HTERT RPE-1 (cell line): ENCODE results near the gene CRY2.
"Not testable (repeated sequence)": the region's sequence is repeated elsewhere in the genome, so short reads cannot be mapped to it uniquely, and the experiment has no call there.

Source experiments
- in situ Hi-C: fragments of 300-500 bp; cut with MboI; formaldehyde crosslinking; loops from 4 replicates; pipeline ENCODE4 v1.14.3; 2020; ENCODE audit warnings: low sequenced_read_pairs

CRY2 gene

DNA sequence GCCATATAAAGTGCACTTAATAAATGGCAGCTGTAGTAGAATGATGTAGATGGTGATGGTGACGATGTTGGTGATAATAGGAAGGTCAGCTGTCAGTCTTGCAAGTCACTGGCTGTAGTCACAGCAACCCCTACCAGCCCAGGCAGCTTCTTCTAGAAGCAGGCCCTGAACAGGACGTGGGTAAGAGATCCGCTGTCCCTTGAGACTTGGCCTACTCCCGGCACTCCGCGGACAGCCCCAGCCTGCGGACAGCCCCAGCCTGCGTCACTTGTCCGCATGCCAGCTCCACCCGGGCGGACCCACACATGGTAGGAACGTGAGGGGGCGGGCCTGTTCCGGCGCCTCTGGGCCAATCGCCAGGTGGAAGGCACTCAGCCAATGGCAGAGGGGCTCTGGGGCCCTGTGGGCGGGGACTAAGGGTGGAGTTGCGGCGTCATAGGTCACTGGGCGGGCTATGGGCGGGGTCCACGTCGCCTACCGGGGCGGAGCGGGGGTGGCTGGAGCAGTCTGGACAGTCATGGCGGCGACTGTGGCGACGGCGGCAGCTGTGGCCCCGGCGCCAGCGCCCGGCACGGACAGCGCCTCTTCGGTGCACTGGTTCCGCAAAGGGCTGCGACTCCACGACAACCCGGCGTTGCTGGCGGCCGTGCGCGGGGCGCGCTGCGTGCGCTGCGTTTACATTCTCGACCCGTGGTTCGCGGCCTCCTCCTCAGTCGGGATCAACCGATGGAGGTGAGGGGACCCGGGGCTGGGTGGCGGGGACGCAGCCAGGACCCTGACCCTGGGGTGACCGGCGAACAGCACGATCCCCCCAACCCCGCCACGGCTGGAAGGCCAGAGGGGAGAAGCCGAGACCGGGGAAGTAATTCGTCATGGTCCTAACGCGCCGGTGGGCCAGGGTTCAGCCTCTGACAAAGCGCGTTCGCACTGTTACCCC, at the start of gene CRY2:
CRY2 (plus strand) TSS at position 502 of the 937 bp plus-strand sequence; CDS start at position 518, 16 bp downstream.
- in situ Hi-C loops: no loop called here

DNA sequence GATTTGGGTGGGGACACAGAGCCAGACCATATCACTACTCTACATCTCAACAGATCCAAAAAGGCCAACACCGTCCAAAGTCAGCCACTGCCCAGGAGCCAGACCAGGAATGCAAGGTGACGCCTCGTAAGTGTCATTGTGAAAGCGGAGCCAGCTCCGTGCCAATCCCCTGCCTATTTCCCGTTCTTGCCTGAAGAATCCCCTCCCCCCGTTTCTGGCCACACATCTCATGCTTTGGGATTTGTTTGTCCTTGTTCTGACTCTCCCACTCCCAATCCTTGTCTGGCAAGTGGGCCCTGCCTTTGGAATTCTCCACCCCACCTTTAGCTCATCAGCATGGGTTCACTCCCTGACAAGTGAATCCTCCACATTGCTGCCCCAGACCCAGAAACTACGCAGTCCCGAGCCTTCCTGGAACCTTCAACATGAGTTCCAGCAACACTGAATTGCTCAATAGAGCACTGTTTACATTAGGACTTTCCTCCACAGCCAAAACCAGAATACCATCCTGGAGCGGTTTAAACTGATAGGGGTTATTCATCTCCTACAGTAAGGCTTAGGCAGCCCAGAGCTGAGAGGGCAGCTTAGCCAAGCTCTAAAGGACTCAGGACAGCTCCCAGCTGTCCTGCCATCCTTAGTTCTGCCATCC, 48.4 kb upstream of the CRY2 start:
- in situ Hi-C loops: no loop called here

DNA sequence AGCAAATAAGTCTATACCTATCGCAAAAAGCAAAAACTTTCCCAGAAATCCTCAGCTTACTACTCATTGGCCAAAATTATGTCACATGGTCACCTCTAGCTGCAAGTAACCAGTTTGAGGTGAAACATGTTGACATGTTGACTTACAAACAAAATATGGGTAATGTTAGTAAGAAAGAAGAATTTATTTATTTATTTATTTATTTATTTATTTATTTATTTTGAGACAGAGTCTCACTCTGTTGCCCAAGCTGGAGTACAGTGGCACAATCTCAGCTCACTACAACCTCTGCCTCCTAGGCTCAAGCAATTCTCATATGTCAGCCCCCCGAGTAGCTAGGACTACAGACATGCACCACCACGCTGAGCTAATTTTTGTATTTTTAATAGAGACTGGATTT, 47.7 kb upstream of the CRY2 start:
- in situ Hi-C loops: no loop called here

DNA sequence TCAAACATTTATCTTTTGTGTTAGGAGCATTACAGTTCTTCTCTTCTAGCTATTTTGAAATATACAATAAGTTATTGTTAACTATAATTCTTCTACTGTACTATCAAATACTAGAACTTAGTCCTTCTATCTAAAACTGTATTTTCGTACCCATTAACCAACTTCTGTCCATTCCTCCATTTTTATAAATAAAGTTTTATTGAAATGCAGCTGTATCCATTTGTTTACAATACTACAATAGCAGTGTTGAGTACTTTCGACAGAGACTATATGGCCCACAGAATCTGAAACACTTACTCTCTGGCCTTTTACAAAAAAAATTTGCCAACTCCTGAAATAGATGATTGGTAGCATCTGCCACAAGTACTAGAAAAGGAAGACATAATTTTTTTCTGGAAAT, 47.0 kb upstream of the CRY2 start:
- in situ Hi-C loops: no loop called here

DNA sequence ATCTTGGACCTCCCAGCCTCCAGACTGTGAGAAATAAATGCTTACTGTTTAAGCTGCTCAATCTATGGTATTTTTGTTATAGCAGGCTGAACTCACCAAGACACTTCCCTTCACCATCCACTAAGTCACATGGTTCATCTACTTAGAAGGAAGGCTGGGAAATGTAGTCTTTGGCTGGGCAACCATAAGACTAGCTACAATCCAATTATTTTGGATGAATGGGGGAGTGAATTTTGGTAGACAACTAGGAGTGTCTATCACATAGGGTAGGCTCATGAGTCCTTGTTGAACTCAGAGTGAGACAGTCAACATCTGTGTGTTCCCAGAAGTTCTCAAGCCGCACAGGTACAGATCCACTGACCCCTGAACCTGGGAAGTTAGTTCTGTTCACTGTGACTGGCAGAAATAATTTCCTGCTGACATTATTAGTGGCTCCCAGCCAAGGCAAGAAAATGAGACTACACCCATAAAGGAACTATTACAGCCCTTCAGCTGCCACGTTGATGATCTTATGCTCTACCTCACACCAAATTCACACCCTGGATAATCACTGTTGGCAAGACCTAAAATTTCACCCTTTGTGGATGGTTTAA, 45.5 kb upstream of the CRY2 start:
- in situ Hi-C loops: no loop called here

DNA sequence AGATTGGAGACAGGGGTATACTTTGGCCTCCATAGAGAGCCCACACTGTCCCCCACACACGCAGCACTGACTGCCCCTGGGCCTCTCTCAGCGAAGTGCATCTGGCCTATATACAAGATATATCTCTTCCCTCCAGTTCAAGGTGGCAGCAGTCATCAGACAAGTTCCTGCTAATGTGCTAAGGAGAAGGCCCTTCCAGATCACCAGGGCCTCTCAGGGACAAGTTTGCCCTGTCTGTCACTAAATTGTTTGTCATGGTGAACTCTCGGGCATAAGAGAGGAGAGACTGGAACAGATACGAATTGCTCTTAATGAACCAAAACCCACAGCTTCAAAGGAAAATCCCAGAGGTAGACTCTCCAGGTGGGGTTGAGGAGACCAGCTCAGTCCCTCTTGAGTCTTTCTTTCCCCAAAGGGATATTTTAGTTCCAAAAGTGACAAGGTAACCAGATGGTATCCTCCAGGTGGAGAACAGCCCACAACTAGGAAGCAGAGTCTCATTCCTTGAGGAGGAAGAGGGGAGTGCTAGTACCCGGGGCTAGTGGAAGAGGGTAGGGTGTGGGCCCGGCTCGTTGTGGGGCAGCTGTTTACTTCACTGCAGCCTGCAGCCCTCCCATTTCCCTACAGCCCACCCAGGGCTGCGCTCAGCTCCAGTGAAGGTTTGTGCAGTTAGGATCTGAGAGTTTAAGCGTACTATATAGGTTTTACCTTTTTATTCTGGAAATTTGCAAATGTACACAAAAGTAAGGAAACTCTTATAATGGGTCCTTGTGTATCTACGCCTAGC, 44.6 kb upstream of the CRY2 start:
- in situ Hi-C loops: no loop called here

DNA sequence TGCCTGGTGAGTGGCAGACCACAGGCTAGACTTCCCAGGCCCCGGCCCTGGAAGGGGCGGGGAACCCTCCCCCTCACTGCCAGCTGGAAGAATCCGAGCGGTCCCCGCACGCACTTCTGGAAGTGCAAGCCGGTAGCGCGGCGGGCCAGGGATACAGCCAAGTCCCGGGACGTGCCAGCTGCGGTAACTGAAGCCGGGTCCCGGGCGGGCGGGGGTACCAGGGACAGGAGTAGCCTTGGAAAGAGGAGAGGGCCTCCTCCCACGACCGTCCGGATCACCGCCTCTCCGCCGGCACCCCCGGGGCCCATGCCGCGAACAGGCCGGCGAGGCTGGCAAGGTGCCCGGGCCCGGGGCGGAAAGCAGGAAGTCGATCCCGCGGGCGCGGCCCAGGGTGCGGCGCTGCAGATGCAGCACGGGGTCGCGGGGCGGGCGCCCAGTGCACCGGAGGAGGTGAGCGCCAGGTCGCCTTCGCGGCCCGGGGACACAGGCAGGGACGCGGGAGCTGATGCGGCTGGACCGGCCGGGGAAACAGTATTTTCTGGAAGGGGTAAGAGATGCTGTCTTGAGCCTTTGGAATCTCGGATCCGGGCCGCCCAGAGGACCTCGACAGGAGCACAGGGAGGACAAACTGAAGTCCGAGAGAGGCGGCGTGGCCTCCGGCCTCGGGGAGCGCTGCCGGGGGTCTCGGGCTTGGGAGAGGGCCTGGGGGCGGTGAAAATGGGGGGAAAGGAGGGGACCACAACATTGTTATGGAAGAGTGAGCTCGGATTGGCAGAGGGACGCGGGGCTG, 43.1 kb upstream of the CRY2 start:
- in situ Hi-C loops: no loop called here

DNA sequence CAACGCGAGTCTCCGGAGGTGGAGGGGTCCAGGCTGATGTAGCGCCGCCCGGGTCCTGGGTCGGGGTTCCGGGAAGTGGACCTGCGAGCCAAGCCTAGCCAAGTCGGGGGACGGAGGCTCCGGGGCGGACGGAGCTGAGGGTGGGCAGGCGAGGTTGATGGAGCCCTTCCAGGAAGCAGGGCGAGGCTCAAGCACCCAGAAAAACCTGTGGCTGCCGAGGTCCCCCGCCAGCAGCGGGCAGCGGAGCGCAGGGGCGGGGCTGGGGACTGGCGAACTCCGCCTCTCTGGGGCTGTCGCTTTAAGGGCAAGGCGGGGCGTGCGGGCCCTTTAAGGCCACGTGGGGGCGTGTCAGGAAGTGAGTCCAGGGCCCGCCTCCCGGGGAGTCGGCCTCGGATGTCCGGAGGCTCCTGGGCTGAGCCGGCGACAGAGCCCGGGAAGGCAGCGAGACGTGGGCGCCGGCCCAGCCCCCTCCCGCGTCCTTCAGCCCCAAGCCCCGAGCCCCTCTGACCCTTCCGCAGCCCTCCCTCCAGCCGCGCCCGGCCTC, 42.4 kb upstream of the CRY2 start, which contains the start of gene SLC35C1:
SLC35C1 (plus strand) TSS at position 389 of the 544 bp plus-strand sequence. CDS start 653 bp downstream, outside the sequence.
- in situ Hi-C loops: no loop called here

DNA sequence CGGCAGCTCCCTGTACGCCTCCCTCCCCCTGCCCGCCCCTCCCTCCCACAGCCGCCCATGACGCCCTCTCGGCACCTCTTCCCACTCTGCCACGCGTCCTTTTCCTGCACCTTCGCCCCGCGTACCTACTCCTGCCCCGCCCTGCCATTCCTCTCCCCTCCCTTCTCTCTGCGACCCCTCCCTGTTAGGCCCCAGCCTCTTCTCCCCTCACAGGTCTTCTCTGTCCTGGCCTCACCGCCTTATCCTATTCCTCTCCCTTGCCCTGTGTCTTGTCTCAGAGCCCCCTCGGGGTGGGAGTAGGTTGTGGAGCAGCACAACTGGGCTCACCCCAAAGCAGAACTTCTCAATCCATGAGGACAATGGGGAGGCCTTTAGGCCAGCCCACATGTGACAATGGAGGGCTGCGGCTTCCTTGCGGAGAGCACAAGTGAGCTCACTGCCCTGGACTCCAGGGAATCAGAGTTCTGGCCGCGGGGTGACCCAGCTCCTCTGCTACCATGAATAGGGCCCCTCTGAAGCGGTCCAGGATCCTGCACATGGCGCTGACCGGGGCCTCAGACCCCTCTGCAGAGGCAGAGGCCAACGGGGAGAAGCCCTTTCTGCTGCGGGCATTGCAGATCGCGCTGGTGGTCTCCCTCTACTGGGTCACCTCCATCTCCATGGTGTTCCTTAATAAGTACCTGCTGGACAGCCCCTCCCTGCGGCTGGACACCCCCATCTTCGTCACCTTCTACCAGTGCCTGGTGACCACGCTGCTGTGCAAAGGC, 41.8 kb upstream of the CRY2 start:
- in situ Hi-C loops: no loop called here

DNA sequence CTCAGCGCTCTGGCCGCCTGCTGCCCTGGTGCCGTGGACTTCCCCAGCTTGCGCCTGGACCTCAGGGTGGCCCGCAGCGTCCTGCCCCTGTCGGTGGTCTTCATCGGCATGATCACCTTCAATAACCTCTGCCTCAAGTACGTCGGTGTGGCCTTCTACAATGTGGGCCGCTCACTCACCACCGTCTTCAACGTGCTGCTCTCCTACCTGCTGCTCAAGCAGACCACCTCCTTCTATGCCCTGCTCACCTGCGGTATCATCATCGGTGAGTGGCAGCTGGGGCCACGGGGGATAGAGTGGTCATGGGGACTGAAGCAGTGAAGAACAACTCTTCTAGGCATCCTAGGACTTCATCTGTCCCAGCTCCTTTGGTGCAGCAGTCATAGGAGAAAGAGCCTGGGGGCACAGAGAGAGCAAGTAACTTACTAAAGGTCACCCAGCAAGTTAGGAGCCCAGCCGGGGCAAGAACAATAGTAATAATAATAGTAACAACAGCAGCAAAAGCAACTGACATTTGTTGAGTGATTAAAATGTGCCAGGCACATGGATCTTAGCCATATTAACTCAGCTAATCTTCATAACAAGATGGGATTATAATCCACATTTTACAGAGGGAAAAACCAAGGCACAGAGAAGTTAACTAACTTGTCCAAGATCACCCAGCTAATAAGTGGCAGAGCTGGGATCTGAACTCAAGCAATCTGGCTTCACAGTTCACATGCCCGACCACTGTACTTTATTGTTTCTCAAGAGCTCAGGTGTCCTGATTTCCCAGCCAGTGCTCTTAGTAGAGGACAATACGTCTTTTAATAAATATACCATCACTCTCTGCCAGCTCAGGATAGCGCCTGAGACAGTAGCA, 41.0 kb upstream of the CRY2 start:
- in situ Hi-C loops: no loop called here

DNA sequence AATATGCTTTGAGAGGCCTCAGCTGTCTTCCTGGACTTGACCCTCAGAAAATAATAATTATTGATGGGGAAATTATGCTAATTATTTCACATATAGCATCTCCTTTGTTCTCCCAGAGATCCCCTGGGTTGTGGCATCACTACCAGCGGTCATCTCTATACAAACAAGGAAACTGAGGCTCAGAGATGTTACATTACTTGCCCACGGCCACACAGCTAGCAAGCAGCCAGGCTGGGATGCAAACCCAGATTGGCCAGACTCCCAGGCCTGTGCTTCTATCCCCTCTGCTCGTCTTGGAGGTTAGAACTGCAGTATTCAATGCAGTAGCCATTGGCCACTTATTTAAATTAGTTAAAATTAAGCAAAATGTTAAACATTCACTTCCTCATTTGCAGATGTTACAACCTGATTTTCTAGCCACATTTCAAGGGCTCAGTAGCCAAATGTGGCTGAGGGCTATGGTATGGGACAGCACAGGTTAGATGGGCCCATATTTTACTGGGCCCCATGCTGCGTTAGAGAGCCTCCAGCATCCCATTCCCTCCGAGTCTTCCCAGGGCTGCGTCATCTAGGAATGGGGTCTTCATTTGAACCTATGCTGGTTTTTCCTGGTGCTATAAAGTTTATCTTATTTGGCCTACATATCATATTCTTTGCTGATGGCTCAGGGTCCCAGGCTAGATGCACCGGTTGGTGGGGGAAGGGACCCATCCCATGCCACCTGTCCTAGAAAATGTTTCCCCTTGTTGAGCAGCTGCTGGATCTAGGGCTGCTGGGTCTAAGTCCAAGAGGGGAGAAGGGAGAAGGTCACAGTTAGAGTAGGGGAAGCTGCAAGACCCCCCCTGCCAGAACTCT, 40.1 kb upstream of the CRY2 start:
- in situ Hi-C loops: no loop called here

DNA sequence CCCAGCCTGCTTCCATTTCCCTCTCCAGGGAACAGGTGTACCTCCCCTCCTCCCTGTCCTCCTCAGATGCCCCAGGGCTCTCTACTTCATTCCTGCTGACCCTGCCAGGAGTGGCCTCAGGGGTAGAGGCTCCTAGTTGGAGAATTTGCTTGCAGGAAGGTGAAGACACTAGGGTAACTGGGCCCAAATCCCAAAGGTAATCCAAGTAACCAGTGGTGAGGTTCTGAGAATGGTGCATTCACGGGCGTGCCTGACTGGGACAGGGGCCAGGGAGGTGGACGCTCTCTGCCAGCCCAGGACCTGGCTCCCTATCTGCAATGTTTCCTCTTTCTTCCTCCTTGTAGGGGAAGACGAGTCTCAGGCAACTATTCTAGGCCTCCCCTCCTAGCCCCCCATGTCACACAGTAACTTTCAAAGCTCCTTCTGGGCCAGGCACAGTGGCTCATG, 39.5 kb upstream of the CRY2 start:
- in situ Hi-C loops: no loop called here

DNA sequence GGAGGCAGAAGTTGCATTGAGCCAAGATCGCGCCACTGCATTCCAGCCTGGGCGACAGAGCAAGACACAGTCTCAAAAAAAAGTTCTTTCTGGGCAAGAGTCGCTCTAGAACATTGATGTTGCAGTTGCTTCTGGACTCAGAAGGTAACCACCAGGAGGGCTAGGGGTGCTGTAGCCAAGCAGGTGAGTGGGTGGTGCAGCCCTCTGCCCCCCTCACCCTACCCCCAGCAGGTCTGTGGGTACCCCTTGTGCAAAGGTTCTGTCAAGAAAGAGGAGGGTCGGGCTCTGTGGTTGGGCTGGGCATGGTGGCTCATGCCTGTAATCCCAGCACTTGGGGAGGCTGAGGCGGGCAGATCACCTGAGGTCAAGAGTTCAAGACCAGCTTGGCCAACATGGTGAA, 38.8 kb upstream of the CRY2 start:
- in situ Hi-C loops: not testable (repeated sequence)

DNA sequence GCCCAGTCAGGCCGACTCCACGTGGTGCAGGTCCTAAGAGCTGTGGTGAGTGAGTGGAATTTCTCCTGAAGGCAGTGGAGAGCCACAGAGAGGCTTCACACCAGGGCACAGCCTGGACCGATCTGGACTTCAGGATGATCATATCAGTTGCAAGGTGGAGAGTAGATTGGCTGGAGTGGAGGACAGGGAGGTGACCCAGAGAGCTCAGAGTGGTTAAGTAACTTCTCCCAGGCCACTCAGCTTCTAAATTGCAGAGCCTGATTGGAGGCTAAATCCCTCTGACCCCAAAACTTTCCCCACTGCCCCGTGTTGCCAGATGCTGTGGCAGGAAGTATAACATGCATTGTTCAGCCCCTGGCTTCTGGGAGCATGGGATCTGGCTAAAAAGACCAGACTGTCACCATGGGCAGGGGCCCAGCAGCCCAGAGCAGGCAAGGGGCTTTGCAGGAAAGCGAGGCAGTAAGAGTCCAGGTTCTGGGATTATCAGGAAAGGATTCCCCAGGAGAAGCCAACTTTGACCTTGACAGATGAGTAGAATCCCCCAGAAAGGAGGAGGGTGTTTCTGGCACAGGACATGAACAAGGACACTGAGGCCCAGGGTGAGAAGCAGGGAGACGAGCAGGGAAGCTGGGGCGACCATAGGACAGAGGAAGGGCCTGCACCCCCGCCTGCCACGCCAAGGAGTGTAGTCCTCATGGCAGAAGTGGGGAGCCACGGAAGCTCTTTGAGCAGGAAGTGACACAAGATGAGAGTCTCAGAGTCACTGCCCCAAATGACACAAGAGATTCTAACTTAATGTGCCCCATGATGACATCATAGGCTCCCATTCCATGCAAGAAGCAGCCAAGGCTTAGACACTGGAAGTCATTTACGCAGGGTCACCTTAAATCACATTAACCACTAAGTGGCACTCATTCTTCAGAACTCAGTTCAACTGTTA, 37.5 kb upstream of the CRY2 start:
- in situ Hi-C loops: no loop called here

DNA sequence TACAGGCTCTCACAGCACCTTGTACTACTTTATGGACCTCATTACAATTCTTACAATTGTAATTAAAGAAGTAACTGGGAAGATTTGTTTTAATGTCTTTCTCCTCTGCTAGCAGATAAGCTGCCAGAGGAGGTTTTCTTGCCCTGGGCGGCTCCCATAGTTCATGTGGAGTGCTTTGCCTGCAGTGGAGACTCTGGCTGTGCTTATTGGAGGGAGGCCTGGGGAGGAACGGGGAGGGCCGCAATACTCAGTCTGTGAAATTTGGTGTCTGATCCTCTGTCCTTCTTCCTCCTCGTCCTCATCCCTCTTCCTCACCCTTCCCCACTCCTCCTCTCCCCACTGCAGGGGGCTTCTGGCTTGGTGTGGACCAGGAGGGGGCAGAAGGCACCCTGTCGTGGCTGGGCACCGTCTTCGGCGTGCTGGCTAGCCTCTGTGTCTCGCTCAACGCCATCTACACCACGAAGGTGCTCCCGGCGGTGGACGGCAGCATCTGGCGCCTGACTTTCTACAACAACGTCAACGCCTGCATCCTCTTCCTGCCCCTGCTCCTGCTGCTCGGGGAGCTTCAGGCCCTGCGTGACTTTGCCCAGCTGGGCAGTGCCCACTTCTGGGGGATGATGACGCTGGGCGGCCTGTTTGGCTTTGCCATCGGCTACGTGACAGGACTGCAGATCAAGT, 36.7 kb upstream of the CRY2 start:
- in situ Hi-C loops: no loop called here

DNA sequence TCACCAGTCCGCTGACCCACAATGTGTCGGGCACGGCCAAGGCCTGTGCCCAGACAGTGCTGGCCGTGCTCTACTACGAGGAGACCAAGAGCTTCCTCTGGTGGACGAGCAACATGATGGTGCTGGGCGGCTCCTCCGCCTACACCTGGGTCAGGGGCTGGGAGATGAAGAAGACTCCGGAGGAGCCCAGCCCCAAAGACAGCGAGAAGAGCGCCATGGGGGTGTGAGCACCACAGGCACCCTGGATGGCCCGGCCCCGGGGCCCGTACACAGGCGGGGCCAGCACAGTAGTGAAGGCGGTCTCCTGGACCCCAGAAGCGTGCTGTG, 36.2 kb upstream of the CRY2 start:
- in situ Hi-C loops: no loop called here
